Adipocyte (in vitro differentiated cells): ENCODE results near the gene GRAMD1B.

Experiments used
- DNase-seq: peaks from one replicate; pipeline ENCODE4 v3.0.0-alpha.2; 2015; ENCODE audit warnings: low read depth
- H3K27me3 ChIP-seq: replicated peaks from 2 replicates; pipeline ENCODE4 v1.7.0; 2013; ENCODE audit warnings: mild to moderate bottlenecking, low read length, moderate library complexity; ENCODE audit not compliant: control insufficient read depth, insufficient read depth
- H3K36me3 ChIP-seq: 2 replicates; pipeline ENCODE4 v1.7.0; 2013; ENCODE audit warnings: low read length, mild to moderate bottlenecking, moderate library complexity; ENCODE audit not compliant: control insufficient read depth, insufficient read depth, severe bottlenecking
- H3K4me1 ChIP-seq: 2 replicates; pipeline ENCODE4 v1.7.0; 2013; ENCODE audit warnings: mild to moderate bottlenecking, low read length, moderate library complexity; ENCODE audit not compliant: control insufficient read depth, insufficient read depth
- H3K4me3 ChIP-seq: 2 replicates; pipeline ENCODE4 v1.7.0; 2013; ENCODE audit warnings: mild to moderate bottlenecking, low read length, moderate library complexity
- H3K9ac ChIP-seq: 2 replicates; pipeline ENCODE4 v1.7.0; 2013; ENCODE audit warnings: mild to moderate bottlenecking, low read length, moderate library complexity
- H3K9me3 ChIP-seq: 2 replicates; pipeline ENCODE4 v1.7.0; 2013; ENCODE audit warnings: mild to moderate bottlenecking, low read length, moderate library complexity; ENCODE audit not compliant: control insufficient read depth

The GRAMD1B gene

GRCh38 chr11:123392844-123393243 is 37.2 kb upstream of the GRAMD1B start:
- DNase-seq, result no peak
- no peaks in the 10 kb centered on the region for H3K9me3 ChIP-seq
- H3K4me3 ChIP-seq, result no peak overlapping the region
- H3K27me3 ChIP-seq, result peaks cover 18% of the 10 kb centered on the region
- no peaks in the 10 kb centered on the region for H3K4me1 ChIP-seq
- H3K9ac ChIP-seq, result no peak overlapping the region
- H3K36me3 ChIP-seq, result no peaks in the 10 kb centered on the region

- Histone ChIP-seq H3K9me3 (no peaks in the 10 kb centered on the region), H3K4me1 (no peaks in the 10 kb centered on the region), H3K9ac (no peak overlapping the region), H3K36me3 (no peaks in the 10 kb centered on the region), H3K4me3 (no peak overlapping the region), H3K27me3 (peaks cover 18% of the 10 kb centered on the region)
- no peak for DNase-seq
Observed at GRCh38 chr11:123393312-123393927, 36.6 kb upstream of the GRAMD1B start.

- H3K9ac ChIP-seq, result no peak overlapping the region
- H3K36me3 ChIP-seq, result no peaks in the 10 kb centered on the region
- H3K4me1 ChIP-seq, result no peaks in the 10 kb centered on the region
- peaks cover 8% of the 10 kb centered on the region for H3K27me3 ChIP-seq
- no peaks in the 10 kb centered on the region for H3K9me3 ChIP-seq
- H3K4me3 ChIP-seq, result no peak overlapping the region
- DNase-seq, result no peak
Observed at GRCh38 chr11:123404676-123405075, 25.4 kb upstream of the GRAMD1B start.

- DNase-seq, result no peak
- Histone ChIP-seq H3K4me1 (no peaks in the 10 kb centered on the region), H3K4me3 (no peak overlapping the region)
Observed at GRCh38 chr11:123405123-123405592, 24.9 kb upstream of the GRAMD1B start.

GRCh38 chr11:123406441-123407129 is 23.5 kb upstream of the GRAMD1B start:
- Histone ChIP-seq H3K36me3 (no peaks in the 10 kb centered on the region), H3K9me3 (no peaks in the 10 kb centered on the region), H3K27me3 (peaks cover 8% of the 10 kb centered on the region), H3K4me3 (no peak overlapping the region), H3K9ac (no peak overlapping the region), H3K4me1 (no peaks in the 10 kb centered on the region)
- DNase-seq, result no peak

More at GRCh38 chr11:123405123-123405592, 24.9 kb upstream of the GRAMD1B start:
- Histone ChIP-seq H3K36me3 (no peaks in the 10 kb centered on the region), H3K27me3 (peaks cover 8% of the 10 kb centered on the region), H3K9ac (no peak overlapping the region), H3K9me3 (no peaks in the 10 kb centered on the region)

GRCh38 chr11:123407130-123407995 is 22.7 kb upstream of the GRAMD1B start:
- no peaks in the 10 kb centered on the region for H3K4me1 ChIP-seq
- no peak overlapping the region for H3K9ac ChIP-seq
- DNase-seq, result peak; percentile 76
- H3K9me3 ChIP-seq, result no peaks in the 10 kb centered on the region
- peaks cover 8% of the 10 kb centered on the region for H3K27me3 ChIP-seq
- no peaks in the 10 kb centered on the region for H3K36me3 ChIP-seq
- H3K4me3 ChIP-seq, result peak overlapping the region; percentile 57

GRCh38 chr11:123407996-123408597 is 22.0 kb upstream of the GRAMD1B start:
- Histone ChIP-seq H3K36me3 (no peaks in the 10 kb centered on the region), H3K4me1 (no peaks in the 10 kb centered on the region), H3K9ac (no peak overlapping the region), H3K9me3 (no peaks in the 10 kb centered on the region), H3K27me3 (peaks cover 8% of the 10 kb centered on the region), H3K4me3 (no peak overlapping the region)
- DNase-seq, result no peak

GRCh38 chr11:123408619-123409455 is 21.2 kb upstream of the GRAMD1B start:
- Histone ChIP-seq H3K9me3 (no peaks in the 10 kb centered on the region), H3K4me3 (no peak overlapping the region), H3K36me3 (no peaks in the 10 kb centered on the region), H3K4me1 (no peaks in the 10 kb centered on the region), H3K9ac (no peak overlapping the region), H3K27me3 (peaks cover 8% of the 10 kb centered on the region)
- DNase-seq, result no peak

- no peaks in the 10 kb centered on the region for H3K4me1 ChIP-seq
- no peak for DNase-seq
- H3K9ac ChIP-seq, result no peak overlapping the region
- H3K27me3 ChIP-seq, result peaks cover 8% of the 10 kb centered on the region
- H3K36me3 ChIP-seq, result no peaks in the 10 kb centered on the region
- no peaks in the 10 kb centered on the region for H3K9me3 ChIP-seq
- H3K4me3 ChIP-seq, result no peak overlapping the region
Observed at GRCh38 chr11:123409456-123410217, 20.4 kb upstream of the GRAMD1B start.

- Histone ChIP-seq H3K36me3 (no peaks in the 10 kb centered on the region), H3K9me3 (no peaks in the 10 kb centered on the region)
- DNase-seq, result no peak
Observed at GRCh38 chr11:123410218-123410549, 19.9 kb upstream of the GRAMD1B start.

More at GRCh38 chr11:123410218-123410549, 19.9 kb upstream of the GRAMD1B start:
- H3K4me3 ChIP-seq, result no peak overlapping the region
- peaks cover 6% of the 10 kb centered on the region for H3K27me3 ChIP-seq
- no peak overlapping the region for H3K9ac ChIP-seq
- H3K4me1 ChIP-seq, result no peaks in the 10 kb centered on the region
